PC-3 (cell line): ENCODE results near the gene NUBPL. TPM values are rescaled to one million over a fixed set of nuclear protein-coding genes. Genes with fewer than 3 reads are reported as not detected.

Experiments used
- ATAC-seq: fragments of 200-7000 bp; cut with Tn5 transposase; 2 replicates; pipeline ENCODE4 v1.9.1; 2020; ENCODE audit warnings: mild to moderate bottlenecking, moderate library complexity
- BruUV-seq: library from RNA; stranded (reverse); fragments of 400-500 nt; replicated peaks from 2 replicates; lab custom pipeline; 2021; lab: Mats Ljungman, UMichigan
- CTCF ChIA-PET: fragments of 300-600 bp; sonication (Branson Sonifier 250); formaldehyde crosslinking; loops from one replicate; lab custom pipeline; 2022; ENCODE audit warnings: antibody characterized with exemption; lab: Charles Lee
- POLR2A ChIA-PET: fragments of 300-600 bp; sonication (Branson Sonifier 250); formaldehyde crosslinking; loops from one replicate; lab custom pipeline; 2022; ENCODE audit warnings: antibody characterized with exemption; ENCODE audit not compliant: unreplicated experiment; lab: Charles Lee
- DNase-seq: peaks from one replicate; pipeline ENCODE4 v3.0.0-alpha.2; 2015
- H2AFZ ChIP-seq: fragments of 300-600 bp; sonication (generic); 2 replicates; pipeline ENCODE4 v1.6.0; 2016; ENCODE audit warnings: antibody characterized with exemption, low read length
- H3F3A ChIP-seq: fragments of 300-600 bp; sonication (generic); one replicate; pipeline ENCODE4 v1.6.0; 2017; ENCODE audit warnings: antibody characterized with exemption, low read length, control low read depth, mild to moderate bottlenecking; ENCODE audit not compliant: unreplicated experiment
- H3K27ac ChIP-seq: fragments of 300-600 bp; sonication (generic); 2 replicates; pipeline ENCODE4 v1.5.1; 2016; ENCODE audit warnings: mild to moderate bottlenecking, low read length
- H3K27me3 ChIP-seq: fragments of 300-600 bp; sonication (generic); 2 replicates; pipeline ENCODE4 v1.6.1; 2016; ENCODE audit warnings: low read length, mixed read lengths
- H3K36me3 ChIP-seq: fragments of 300-600 bp; sonication (generic); 2 replicates; pipeline ENCODE4 v1.6.1; 2016; ENCODE audit warnings: low read depth, mixed run types, low read length, mixed read lengths
- H3K4me1 ChIP-seq: fragments of 300-600 bp; sonication (generic); 2 replicates; pipeline ENCODE4 v1.5.1; 2016; ENCODE audit warnings: low read length; ENCODE audit not compliant: insufficient read depth
- H3K4me2 ChIP-seq: fragments of 300-600 bp; sonication (generic); 2 replicates; pipeline ENCODE4 v1.6.0; 2016; ENCODE audit warnings: low read length
- H3K4me3 ChIP-seq: fragments of 300-600 bp; sonication (generic); 2 replicates; pipeline ENCODE4 v1.5.1; 2016; ENCODE audit warnings: mild to moderate bottlenecking, low read length, mixed read lengths
- H3K79me2 ChIP-seq: fragments of 300-600 bp; sonication (generic); 2 replicates; pipeline ENCODE4 v1.6.1; 2017; ENCODE audit warnings: low read length, mixed read lengths
- H3K9ac ChIP-seq: fragments of 300-600 bp; sonication (generic); 2 replicates; pipeline ENCODE4 v1.6.0; 2016; ENCODE audit warnings: mild to moderate bottlenecking, low read length
- H3K9me2 ChIP-seq: fragments of 300-600 bp; sonication (generic); replicated peaks from 2 replicates; pipeline ENCODE4 v1.6.1; 2016; ENCODE audit warnings: mixed run types, low read length, mixed read lengths
- H3K9me3 ChIP-seq: fragments of 300-600 bp; sonication (generic); 2 replicates; pipeline ENCODE4 v1.6.1; 2016; ENCODE audit warnings: low read length, mixed read lengths
- H4K20me1 ChIP-seq: fragments of 300-600 bp; sonication (generic); 2 replicates; pipeline ENCODE4 v1.6.1; 2016; ENCODE audit warnings: low read length, mixed read lengths
- CTCF ChIP-seq: fragments of 300-600 bp; sonication (generic); conservative IDR thresholded peaks from 2 replicates; pipeline ENCODE4 v1.5.1; 2017; ENCODE audit warnings: antibody characterized with exemption, low read depth, mild to moderate bottlenecking, low read length
- EZH2 ChIP-seq: fragments of 300-600 bp; sonication (generic); IDR thresholded peaks from one replicate; pipeline ENCODE4 v1.6.1; 2017; ENCODE audit warnings: antibody characterized with exemption, mild to moderate bottlenecking, low read length; ENCODE audit not compliant: unreplicated experiment
- EZH2phosphoT487 ChIP-seq: fragments of 300-600 bp; sonication (generic); IDR thresholded peaks from 2 replicates; pipeline ENCODE4 v1.6.1; 2018; ENCODE audit warnings: mild to moderate bottlenecking, antibody characterized with exemption, low read length, borderline replicate concordance
- intact Hi-C: fragments of 100-400 bp; cut with micrococcal nuclease; formaldehyde crosslinking; loops from 2 replicates; pipeline ENCODE4 v1.9.0; 2023
- total RNA-seq: library from RNA; depleted of rRNA; stranded (reverse); fragments of >200 nt; gene quantifications from 2 replicates; pipeline ENCODE4 v1.2.3, GENCODE V29; 2014

Gene NUBPL
- total RNA-seq, 1 experiment from 2014 or later, result 14.9 TPM

GRCh38 chr14:31568161-31568560, 7.0 kb downstream of the NUBPL start:
- Histone ChIP-seq H3K27ac (no peak overlapping the region), H3K9me2 (no peaks in the 10 kb centered on the region), H3K9me3 (no peaks in the 10 kb centered on the region), H3K36me3 (no peaks in the 10 kb centered on the region), H3K79me2 (peaks cover under 1% of the 10 kb centered on the region; the same call in 1 of the 2 replicates), H3K4me3 (no peak overlapping the region), H3K4me2 (no peak overlapping the region), H4K20me1 (no peaks in the 10 kb centered on the region), H3K27me3 (no peaks in the 10 kb centered on the region), H3K4me1 (0 out of 2 replicates have a peak, but pooled peaks cover 1% of the 10 kb centered on the region), H3K9ac (no peak overlapping the region), H2AFZ (no peak overlapping the region), H3F3A (no peaks in the 10 kb centered on the region)
- POLR2A ChIA-PET, result no interaction called here
- no peak for DNase-seq
- TF ChIP-seq EZH2phosphoT487 (no peak), EZH2 (no peak), CTCF (no peak)
- intact Hi-C loops, result no loop called here
- ATAC-seq, result no peak
- CTCF ChIA-PET, result no interaction called here
- BruUV-seq, result no TSS peak

- ChIA-PET CTCF (no interaction called here), POLR2A (no interaction called here)
- no peaks in the 10 kb centered on the region for H3K9me3 ChIP-seq
- H3K27me3 ChIP-seq, result no peaks in the 10 kb centered on the region
- ATAC-seq (no peak), DNase-seq (no peak)
- H3K9me2 ChIP-seq, result no peaks in the 10 kb centered on the region
- H3K79me2 ChIP-seq, result no peaks in the 10 kb centered on the region
- H3K4me2 ChIP-seq, result no peak overlapping the region
- no peak overlapping the region for H3K4me3 ChIP-seq
- no peaks in the 10 kb centered on the region for H3F3A ChIP-seq
- H2AFZ ChIP-seq, result no peak overlapping the region
- TF ChIP-seq EZH2phosphoT487, result no peak
- TF ChIP-seq CTCF, result no peak
- TF ChIP-seq EZH2, result no peak
- H3K36me3 ChIP-seq, result no peaks in the 10 kb centered on the region
- BruUV-seq, result no TSS peak
- no peaks in the 10 kb centered on the region for H3K4me1 ChIP-seq
- H3K9ac ChIP-seq, result no peak overlapping the region
- no peak overlapping the region for H3K27ac ChIP-seq
- intact Hi-C loops, result no loop called here
- H4K20me1 ChIP-seq, result no peaks in the 10 kb centered on the region
These were observed 7.5 kb downstream of the NUBPL start for GRCh38 chr14:31568671-31569070.

GRCh38 chr14:31572955-31573354, 11.8 kb downstream of the NUBPL start:
- CTCF ChIA-PET, result no interaction called here
- no peaks in the 10 kb centered on the region for H3K9me3 ChIP-seq

More at GRCh38 chr14:31572955-31573354, 11.8 kb downstream of the NUBPL start:
- no peak; the same call in 1 of the 2 replicates for ATAC-seq
- H3K4me2 ChIP-seq, result no peak overlapping the region
- H3K27ac ChIP-seq, result no peak overlapping the region
- intact Hi-C loops, result no loop called here
- no peaks in the 10 kb centered on the region for H3K27me3 ChIP-seq
- H4K20me1 ChIP-seq, result no peaks in the 10 kb centered on the region
- H3K79me2 ChIP-seq, result no peaks in the 10 kb centered on the region
- no TSS peak for BruUV-seq
- DNase-seq, result no peak
- H3K9ac ChIP-seq, result no peak overlapping the region
- no peaks in the 10 kb centered on the region for H3F3A ChIP-seq
- H3K9me2 ChIP-seq, result no peaks in the 10 kb centered on the region
- H3K4me1 ChIP-seq, result no peaks in the 10 kb centered on the region
- no peak overlapping the region for H3K4me3 ChIP-seq
- H3K36me3 ChIP-seq, result no peaks in the 10 kb centered on the region
- TF ChIP-seq CTCF (no peak), EZH2 (no peak)
- no peak overlapping the region for H2AFZ ChIP-seq
- POLR2A ChIA-PET, result no interaction called here
